Stomach (tissue), 9 donors: Measurements from ENCODE around the gene IQCE. TPM values are rescaled to one million over a fixed set of nuclear protein-coding genes. Genes with fewer than 3 reads are reported as not detected.

Experiments used
- DNase-seq, 2 donors: peaks; one replicate each; pipeline versions ENCODE4 v3.0.0 to v3.0.0-alpha.2; 2013 to 2019
- H3K27ac ChIP-seq, 5 donors: fragments of 200-600 bp in 4 of 5; sonication (generic) in 4 of 5; one replicate each; pipeline ENCODE4 v1.5.1; 2013 to 2019; ENCODE audit warnings: mild to moderate bottlenecking in 1 of 5, moderate library complexity in 1 of 5
- H3K27me3 ChIP-seq, 3 donors: fragments of 200-600 bp; sonication (generic); one replicate each; pipeline ENCODE4 v1.5.1; 2017 to 2019; ENCODE audit warnings: mixed run types in 1 of 3
- H3K36me3 ChIP-seq, 4 donors: fragments of 200-600 bp; sonication (generic); 1 replicate in 3 of 4; 2 replicates in 1 of 4; pipeline ENCODE4 v1.5.1; 2016 to 2019
- H3K4me1 ChIP-seq, 4 donors: fragments of 200-600 bp; sonication (generic); one replicate each; pipeline ENCODE4 v1.5.1; 2016 to 2019
- H3K4me3 ChIP-seq, 4 donors: fragments of 200-600 bp; sonication (generic) in 3 of 4; one replicate each; pipeline ENCODE4 v1.5.1; 2016 to 2019; ENCODE audit warnings: mild to moderate bottlenecking in 1 of 4
- H3K9me3 ChIP-seq, 4 donors: fragments of 200-600 bp; sonication (generic); one replicate each; pipeline ENCODE4 v1.5.1; 2016 to 2019
- CTCF ChIP-seq, 7 experiments: fragments of 450-650 bp in 4 of 7; fragments of 200-600 bp in 3 of 7; sonication (generic) in 3 of 7; IDR thresholded peaks; one replicate each; pipeline ENCODE4 v1.5.1; 2016 to 2019; ENCODE audit warnings: antibody characterized with exemption in 7 of 7, control low read depth in 2 of 7, mild to moderate bottlenecking in 1 of 7
- EP300 ChIP-seq: sonication (generic); formaldehyde crosslinking; IDR thresholded peaks from one replicate; pipeline ENCODE4 v1.6.1; 2017; ENCODE audit warnings: antibody characterized with exemption
- POLR2A ChIP-seq, 4 donors: fragments of 450-650 bp; IDR thresholded peaks; one replicate each; pipeline ENCODE4 v1.6.1; 2016; ENCODE audit warnings: antibody characterized with exemption in 4 of 4, control low read depth in 2 of 4, mild to moderate bottlenecking in 1 of 4, moderate library complexity in 1 of 4
- POLR2AphosphoS5 ChIP-seq, 3 donors: sonication (generic); formaldehyde crosslinking; IDR thresholded peaks; one replicate each; pipeline ENCODE4 v1.6.1; 2016; ENCODE audit warnings: antibody characterized with exemption in 3 of 3
- WGBS, 5 donors: extraction: QIAGEN DNeasy Blood & Tissue Kit in 3 of 5; methylation state at CpG; one replicate each; pipeline versions ENCODE4 v1.1.5 to v1.1.7; 2013 to 2018; 5-methylcytosine and 5-hydroxymethylcytosine counted together
- intact Hi-C: fragments of 100-400 bp; cut with DNase I; formaldehyde crosslinking; loops from one replicate; pipeline ENCODE4 v1.15.1; 2023; ENCODE audit warnings: low total_unique reads
- polyA plus RNA-seq, 3 donors: library from polyadenylated mRNA; stranded (reverse); fragments of 200-250 nt; gene quantifications; one replicate each; pipeline ENCODE4 v1.2.3, GENCODE V29; 2013
- total RNA-seq, 5 donors: library from RNA; depleted of rRNA; stranded (reverse); fragments of >200 nt; gene quantifications; one replicate each; pipeline versions ENCODE4 v1.1.0 to v1.2.3, GENCODE V29; 2014 to 2016
- donor health status: healthy with polysubstance abuse.
- donor health status: Bipolar disorder and iron deficiency.
- donor health status: healthy.

Gene IQCE
- total and polyA plus RNA-seq, 8 donors = 1.8 to 248 (median 10.9) TPM

GRCh38 chr7:2601907-2602306 is 43.1 kb downstream of the IQCE start:
- H3K4me3 ChIP-seq = no peak overlapping the region
- H3K27ac ChIP-seq = no peak overlapping the region
- no peak for DNase-seq
- peaks cover 20 to 96% (median 85%) of the 10 kb centered on the region in 4 donors for H3K36me3 ChIP-seq
- no peaks in the 10 kb centered on the region for H3K27me3 ChIP-seq
- peaks cover 0 to 4% (median 0%) of the 10 kb centered on the region in 4 donors for H3K4me1 ChIP-seq
- WGBS, 5 donors = 87 to 96% (median 94%) methylated on average over 11 of the region's 11 CpGs
- no peaks in the 10 kb centered on the region for H3K9me3 ChIP-seq
- intact Hi-C loops = no loop called here
- TF ChIP-seq POLR2AphosphoS5 (IDR thresholded peaks at IDR 0.05) = no peak
- no peak for TF ChIP-seq CTCF (IDR thresholded peaks at IDR 0.05)
- no peak for TF ChIP-seq EP300
- TF ChIP-seq POLR2A (IDR thresholded peaks at IDR 0.05) = no peak

- Histone ChIP-seq H3K9me3 (no peaks in the 10 kb centered on the region), H3K36me3 (peaks cover 16 to 96% (median 84%) of the 10 kb centered on the region in 4 donors), H3K4me3 (no peak overlapping the region), H3K27me3 (no peaks in the 10 kb centered on the region), H3K27ac (no peak overlapping the region), H3K4me1 (peaks cover 0 to 4% (median 0%) of the 10 kb centered on the region in 4 donors)
- intact Hi-C loops = no loop called here
- WGBS, 5 donors = 80 to 92% (median 86%) methylated on average over 10 to 19 of the region's 19 CpGs
- TF ChIP-seq POLR2A (IDR thresholded peaks at IDR 0.05) (no peak), EP300 (no peak), POLR2AphosphoS5 (IDR thresholded peaks at IDR 0.05) (no peak), CTCF (IDR thresholded peaks at IDR 0.05) (no peak)
- no peak for DNase-seq
These were observed 43.7 kb downstream of the IQCE start for GRCh38 chr7:2602406-2603043.

GRCh38 chr7:2603044-2603965 is 44.5 kb downstream of the IQCE start:
- WGBS, 5 donors = 88 to 96% (median 95%) methylated on average over 21 to 35 of the region's 35 CpGs
- H3K36me3 ChIP-seq = peaks cover 16 to 94% (median 79%) of the 10 kb centered on the region in 4 donors

More at GRCh38 chr7:2603044-2603965, 44.5 kb downstream of the IQCE start:
- H3K9me3 ChIP-seq = no peaks in the 10 kb centered on the region
- H3K4me3 ChIP-seq = no peak overlapping the region
- intact Hi-C loops = no loop called here
- peaks cover 0 to 6% (median 2%) of the 10 kb centered on the region in 4 donors for H3K4me1 ChIP-seq
- DNase-seq = no peak
- no peaks in the 10 kb centered on the region for H3K27me3 ChIP-seq
- no peak for TF ChIP-seq CTCF (IDR thresholded peaks at IDR 0.05)
- no peak for TF ChIP-seq EP300
- no peak for TF ChIP-seq POLR2AphosphoS5 (IDR thresholded peaks at IDR 0.05)
- TF ChIP-seq POLR2A (IDR thresholded peaks at IDR 0.05) = no peak
- no peak overlapping the region for H3K27ac ChIP-seq
